CD14-positive monocyte (primary cell): Measurements from ENCODE around the gene CBX2. TPM values are rescaled to one million over a fixed set of nuclear protein-coding genes. Genes with fewer than 3 reads are reported as not detected.

ENCODE experiments used
- DNase-seq, 3 donors: peaks; one replicate each; pipeline ENCODE4 v3.0.0-alpha.2; 2011 to 2022
- H2AFZ ChIP-seq: 2 replicates; pipeline ENCODE4 v1.6.0; 2012; ENCODE audit warnings: mild to moderate bottlenecking, low read depth, low read length, inconsistent platforms; ENCODE audit not compliant: insufficient read depth, poor library complexity, severe bottlenecking
- H3K27ac ChIP-seq, 2 donors: 1 replicate in 1 of 2; 2 replicates in 1 of 2; pipeline ENCODE4 v1.5.1; 2012 to 2013; ENCODE audit warnings: low read length in 2 of 2, control low read depth in 1 of 2, inconsistent platforms in 1 of 2, low read depth in 1 of 2, mild to moderate bottlenecking in 1 of 2
- H3K27me3 ChIP-seq, 2 donors: one replicate each; pipeline versions ENCODE4 v1.6.0 to v1.6.1; 2011 to 2013; ENCODE audit warnings: low read length in 2 of 2; ENCODE audit not compliant: control insufficient read depth in 2 of 2, insufficient read depth in 2 of 2
- H3K36me3 ChIP-seq, 2 donors: replicated peaks in 1 of 2; 1 replicate in 1 of 2; 2 replicates in 1 of 2; pipeline versions ENCODE4 v1.5.1 to v1.6.1; 2012 to 2013; ENCODE audit warnings: low read length in 2 of 2, control low read depth in 1 of 2, inconsistent platforms in 1 of 2, mild to moderate bottlenecking in 1 of 2; ENCODE audit not compliant: insufficient read depth in 2 of 2, control insufficient read depth in 1 of 2
- H3K4me1 ChIP-seq, 2 donors: 1 replicate in 1 of 2; 2 replicates in 1 of 2; pipeline versions ENCODE4 v1.5.1 to v1.6.1; 2012 to 2013; ENCODE audit warnings: low read length in 2 of 2, control low read depth in 1 of 2, inconsistent platforms in 1 of 2, mild to moderate bottlenecking in 1 of 2, moderate library complexity in 1 of 2; ENCODE audit not compliant: insufficient read depth in 2 of 2, control insufficient read depth in 1 of 2
- H3K4me2 ChIP-seq: replicated peaks from 2 replicates; pipeline ENCODE3; 2012; ENCODE audit warnings: low read length, moderate library complexity, mild to moderate bottlenecking; ENCODE audit not compliant: poor library complexity, severe bottlenecking; ENCODE audit errors: extremely low read depth
- H3K4me3 ChIP-seq, 3 experiments: fragments of 200-600 bp in 1 of 3; sonication (generic) in 1 of 3; replicated peaks in 1 of 3; 1 replicate in 2 of 3; 2 replicates in 1 of 3; pipeline ENCODE4 v1.5.1; 2011 to 2013; ENCODE audit warnings: low read length in 3 of 3, mild to moderate bottlenecking in 3 of 3, control low read depth in 2 of 3, low read depth in 2 of 3, inconsistent platforms in 1 of 3, moderate library complexity in 1 of 3
- H3K79me2 ChIP-seq: 2 replicates; pipeline ENCODE4 v1.6.0; 2012; ENCODE audit warnings: mild to moderate bottlenecking, control low read depth, inconsistent platforms, low read length, moderate library complexity; ENCODE audit not compliant: insufficient read depth
- H3K9ac ChIP-seq: 2 replicates; pipeline ENCODE4 v1.6.0; 2017; ENCODE audit warnings: low read length, mild to moderate bottlenecking; ENCODE audit not compliant: insufficient read depth, poor library complexity, severe bottlenecking
- H3K9me3 ChIP-seq, 2 donors: replicated peaks in 1 of 2; 1 replicate in 1 of 2; 2 replicates in 1 of 2; pipeline versions ENCODE4 v1.5.1 to v1.6.1; 2012 to 2013; ENCODE audit warnings: low read length in 2 of 2, control low read depth in 1 of 2; ENCODE audit not compliant: control insufficient read depth in 1 of 2, insufficient read depth in 1 of 2
- H4K20me1 ChIP-seq: 2 replicates; pipeline ENCODE4 v1.6.0; 2012; ENCODE audit warnings: mild to moderate bottlenecking, low read length, control low read depth, moderate library complexity; ENCODE audit not compliant: insufficient read depth
- H3K27ac Mint-ChIP-seq, 7 donors: one replicate each; pipeline ENCODE4 v1.8.0; 2020; ENCODE audit warnings: mild to moderate bottlenecking in 7 of 7, mixed read lengths in 7 of 7, moderate library complexity in 6 of 7, inconsistent platforms in 2 of 7
- H3K27me3 Mint-ChIP-seq, 3 donors: one replicate each; pipeline ENCODE4 v1.8.0; 2021 to 2022; ENCODE audit warnings: low read depth in 3 of 3, mild to moderate bottlenecking in 3 of 3, mixed read lengths in 3 of 3, moderate library complexity in 3 of 3, inconsistent platforms in 1 of 3
- H3K36me3 Mint-ChIP-seq, 2 donors: one replicate each; pipeline ENCODE4 v1.8.0; 2020; ENCODE audit warnings: mixed read lengths in 2 of 2, inconsistent platforms in 1 of 2, mild to moderate bottlenecking in 1 of 2
- H3K4me1 Mint-ChIP-seq: one replicate; pipeline ENCODE4 v1.8.0; 2020; ENCODE audit warnings: mild to moderate bottlenecking, mixed read lengths
- H3K4me3 Mint-ChIP-seq, 2 donors: one replicate each; pipeline ENCODE4 v1.8.0; 2020; ENCODE audit warnings: mild to moderate bottlenecking in 2 of 2, mixed read lengths in 2 of 2, moderate library complexity in 1 of 2
- H3K9me3 Mint-ChIP-seq, 7 donors: one replicate each; pipeline ENCODE4 v1.8.0; 2020 to 2022; ENCODE audit warnings: mixed read lengths in 7 of 7, mild to moderate bottlenecking in 6 of 7, moderate library complexity in 6 of 7, inconsistent platforms in 2 of 7
- CTCF ChIP-seq: fragments of 200-600 bp; IDR thresholded peaks from one replicate; pipeline ENCODE4 v1.8.0; 2022; ENCODE audit warnings: antibody characterized with exemption, mild to moderate bottlenecking
- WGBS: methylation state at CpG from one replicate; pipeline ENCODE4 v1.1.5; 2013; ENCODE audit warnings: missing lambda C conversion rate; ENCODE audit not compliant: insufficient coverage; 5-methylcytosine and 5-hydroxymethylcytosine counted together
- intact Hi-C, 2 donors: fragments of 100-400 bp; cut with micrococcal nuclease; formaldehyde crosslinking; loops; one replicate each; pipeline versions ENCODE4 v1.15.0 to v1.15.1; 2023
- polyA plus RNA-seq, 3 donors: library from polyadenylated mRNA; depleted of rRNA in 1 of 3; unstranded in 2 of 3; stranded (reverse) in 1 of 3; fragments of 300-500 nt in 2 of 3; fragments of >200 nt in 1 of 3; fragmentation: Illumina TruSeq in 2 of 3; gene quantifications; 1 replicate in 2 of 3; 2 replicates in 1 of 3; pipeline ENCODE4 v1.2.3, GENCODE V29; 2012 to 2021

The CBX2 gene
- polyA plus RNA-seq, 3 donors: 0.09 to 0.95 TPM; not detected in 1

DNA sequence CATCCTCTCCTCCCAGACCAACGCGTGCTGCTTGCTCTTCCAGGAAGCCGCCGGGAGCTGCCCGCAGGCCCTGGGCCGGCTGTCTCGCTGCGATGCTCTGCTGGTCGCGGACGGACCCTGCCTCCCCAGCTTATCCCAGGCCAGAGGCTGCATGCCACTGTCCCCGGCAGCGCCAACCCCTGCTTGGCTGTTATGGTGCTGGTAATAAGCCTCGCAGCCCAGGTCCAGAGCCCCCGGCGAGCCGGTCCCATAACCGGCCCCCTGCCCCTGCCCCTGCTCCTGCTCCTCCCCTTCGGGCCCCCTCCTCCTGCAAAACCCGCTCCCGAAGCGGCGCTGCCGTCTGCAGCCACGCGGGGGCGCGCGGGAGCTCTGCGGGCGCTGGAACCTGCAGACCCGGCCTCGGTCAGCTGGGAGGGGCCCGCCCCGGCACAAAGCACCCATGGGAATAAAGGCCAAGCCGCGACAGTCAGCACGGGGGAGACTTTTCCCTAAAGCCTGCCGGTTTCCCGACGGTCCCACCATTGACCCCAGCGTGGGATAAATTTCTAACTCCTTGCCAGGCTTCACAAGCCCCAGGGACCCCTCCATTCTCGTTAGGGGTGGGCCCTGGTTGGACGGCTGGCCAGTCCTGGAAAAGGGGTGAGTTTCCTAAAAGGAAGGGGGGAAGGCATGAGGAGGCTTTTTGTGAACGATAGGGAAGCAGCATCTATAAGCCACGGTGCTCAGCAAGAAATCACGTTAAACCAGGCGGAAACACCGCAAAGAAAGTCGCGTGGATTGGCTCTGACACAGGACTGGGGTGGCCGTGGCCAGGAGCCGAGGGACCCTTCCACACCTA lies 36.0 kb upstream of the CBX2 start:
- Histone ChIP-seq H2AFZ (no peak overlapping the region), H3K4me3 (no peak overlapping the region)

GRCh38 chr17:79742589-79742918 lies 35.4 kb upstream of the CBX2 start:
- WGBS: 100% methylated on average over 1 of the region's 1 CpG
- H3K4me2 ChIP-seq: no peak overlapping the region
- no peak for TF ChIP-seq CTCF
- intact Hi-C loops: no loop called here
- peaks cover 0 to 7% (median 0%) of the 10 kb centered on the region in 7 donors for H3K9me3 Mint-ChIP-seq
- no peak overlapping the region for H3K27ac ChIP-seq
- peaks cover 49 to 88% (median 61%) of the 10 kb centered on the region in 3 donors for H3K27me3 Mint-ChIP-seq
- peaks cover 6 to 13% of the 10 kb centered on the region in 2 donors for H3K4me1 ChIP-seq
- no peaks in the 10 kb centered on the region for H3K36me3 Mint-ChIP-seq
- no peak overlapping the region for H3K9ac ChIP-seq
- H3K4me1 Mint-ChIP-seq: peaks cover 10% of the 10 kb centered on the region
- no peak for DNase-seq
- H3K9me3 ChIP-seq: no peaks in the 10 kb centered on the region
- H3K27ac Mint-ChIP-seq: no peak overlapping the region
- H2AFZ ChIP-seq: no peak overlapping the region
- no peaks in the 10 kb centered on the region for H3K36me3 ChIP-seq
- H4K20me1 ChIP-seq: no peaks in the 10 kb centered on the region
- peaks cover 14 to 50% of the 10 kb centered on the region in 2 donors for H3K27me3 ChIP-seq
- H3K79me2 ChIP-seq: no peaks in the 10 kb centered on the region
- H3K4me3 Mint-ChIP-seq: peak overlapping the region in 1 of 2 donors; percentile 26
- H3K4me3 ChIP-seq: no peak overlapping the region

More for the DNA sequence above, 36.0 kb upstream of the CBX2 start:
- H3K4me1 ChIP-seq: peaks cover 6 to 13% of the 10 kb centered on the region in 2 donors
- no peaks in the 10 kb centered on the region for H4K20me1 ChIP-seq
- no peak overlapping the region for H3K9ac ChIP-seq
- peaks cover 44 to 83% (median 58%) of the 10 kb centered on the region in 3 donors for H3K27me3 Mint-ChIP-seq
- peaks cover 0 to 4% (median 0%) of the 10 kb centered on the region in 7 donors for H3K9me3 Mint-ChIP-seq
- peak; percentile 92 for TF ChIP-seq CTCF
- peak; percentile 52 to 65 (median 54) for DNase-seq
- 8% methylated on average over 50 of the region's 53 CpGs for WGBS
- peak overlapping the region in 1 of 7 donors; percentile 46 for H3K27ac Mint-ChIP-seq
- no peaks in the 10 kb centered on the region for H3K9me3 ChIP-seq
- peaks cover 8 to 44% of the 10 kb centered on the region in 2 donors for H3K27me3 ChIP-seq
- H3K4me3 Mint-ChIP-seq: peak overlapping the region in 1 of 2 donors; percentile 15
- H3K79me2 ChIP-seq: no peaks in the 10 kb centered on the region
- H3K4me1 Mint-ChIP-seq: peaks cover 10% of the 10 kb centered on the region
- H3K4me2 ChIP-seq: peak overlapping the region; percentile 31
- H3K36me3 ChIP-seq: no peaks in the 10 kb centered on the region
- intact Hi-C loops: no loop called here
- no peak overlapping the region for H3K27ac ChIP-seq
- H3K36me3 Mint-ChIP-seq: no peaks in the 10 kb centered on the region
